Measurements from ENCODE around the gene HDGFL1. TPM values are rescaled to one million over a fixed set of nuclear protein-coding genes. Genes with fewer than 3 reads are reported as not detected.

Gene HDGFL1
- total RNA-seq, 1 experiment from 2014 or later, result not detected

GRCh38 chr6:22598339-22598738 is 29.0 kb downstream of the HDGFL1 start (continued):
- TF ChIP-seq CTCF (IDR thresholded peaks at IDR 0.05) (no peak), ELF4 (CRISPR knock-in tag; IDR thresholded peaks at IDR 0.05; ENCODE audit: low read depth) (no peak), ETV6 (CRISPR knock-in tag; IDR thresholded peaks at IDR 0.05) (no peak), TEAD1 (CRISPR knock-in tag; IDR thresholded peaks at IDR 0.05) (no peak), GTF2I (CRISPR knock-in tag; conservative IDR thresholded peaks at IDR 0.05) (no peak), FOXK1 (CRISPR knock-in tag; IDR thresholded peaks at IDR 0.05) (no peak), ZNF671 (CRISPR knock-in tag; IDR thresholded peaks at IDR 0.05) (no peak), SP1 (CRISPR knock-in tag; conservative IDR thresholded peaks at IDR 0.05) (no peak), NFATC4 (CRISPR knock-in tag; IDR thresholded peaks at IDR 0.05) (no peak), TEAD4 (CRISPR knock-in tag; IDR thresholded peaks at IDR 0.05) (no peak), GRHL2 (CRISPR knock-in tag; IDR thresholded peaks at IDR 0.05; ENCODE audit: insufficient replicate concordance, severe bottlenecking) (no peak), RELA (CRISPR knock-in tag; IDR thresholded peaks at IDR 0.05; ENCODE audit: borderline replicate concordance) (no peak), AFF4 (CRISPR knock-in tag; IDR thresholded peaks at IDR 0.05; ENCODE audit: borderline replicate concordance) (no peak)
- TF ChIP-seq, protein P1, sequence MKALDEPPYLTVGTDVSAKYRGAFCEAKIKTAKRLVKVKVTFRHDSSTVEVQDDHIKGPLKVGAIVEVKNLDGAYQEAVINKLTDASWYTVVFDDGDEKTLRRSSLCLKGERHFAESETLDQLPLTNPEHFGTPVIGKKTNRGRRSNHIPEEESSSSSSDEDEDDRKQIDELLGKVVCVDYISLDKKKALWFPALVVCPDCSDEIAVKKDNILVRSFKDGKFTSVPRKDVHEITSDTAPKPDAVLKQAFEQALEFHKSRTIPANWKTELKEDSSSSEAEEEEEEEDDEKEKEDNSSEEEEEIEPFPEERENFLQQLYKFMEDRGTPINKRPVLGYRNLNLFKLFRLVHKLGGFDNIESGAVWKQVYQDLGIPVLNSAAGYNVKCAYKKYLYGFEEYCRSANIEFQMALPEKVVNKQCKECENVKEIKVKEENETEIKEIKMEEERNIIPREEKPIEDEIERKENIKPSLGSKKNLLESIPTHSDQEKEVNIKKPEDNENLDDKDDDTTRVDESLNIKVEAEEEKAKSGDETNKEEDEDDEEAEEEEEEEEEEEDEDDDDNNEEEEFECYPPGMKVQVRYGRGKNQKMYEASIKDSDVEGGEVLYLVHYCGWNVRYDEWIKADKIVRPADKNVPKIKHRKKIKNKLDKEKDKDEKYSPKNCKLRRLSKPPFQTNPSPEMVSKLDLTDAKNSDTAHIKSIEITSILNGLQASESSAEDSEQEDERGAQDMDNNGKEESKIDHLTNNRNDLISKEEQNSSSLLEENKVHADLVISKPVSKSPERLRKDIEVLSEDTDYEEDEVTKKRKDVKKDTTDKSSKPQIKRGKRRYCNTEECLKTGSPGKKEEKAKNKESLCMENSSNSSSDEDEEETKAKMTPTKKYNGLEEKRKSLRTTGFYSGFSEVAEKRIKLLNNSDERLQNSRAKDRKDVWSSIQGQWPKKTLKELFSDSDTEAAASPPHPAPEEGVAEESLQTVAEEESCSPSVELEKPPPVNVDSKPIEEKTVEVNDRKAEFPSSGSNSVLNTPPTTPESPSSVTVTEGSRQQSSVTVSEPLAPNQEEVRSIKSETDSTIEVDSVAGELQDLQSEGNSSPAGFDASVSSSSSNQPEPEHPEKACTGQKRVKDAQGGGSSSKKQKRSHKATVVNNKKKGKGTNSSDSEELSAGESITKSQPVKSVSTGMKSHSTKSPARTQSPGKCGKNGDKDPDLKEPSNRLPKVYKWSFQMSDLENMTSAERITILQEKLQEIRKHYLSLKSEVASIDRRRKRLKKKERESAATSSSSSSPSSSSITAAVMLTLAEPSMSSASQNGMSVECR (CRISPR knock-in tag; IDR thresholded peaks at IDR 0.05; ENCODE audit: borderline replicate concordance), result no peak
- TF ChIP-seq, protein P2, sequence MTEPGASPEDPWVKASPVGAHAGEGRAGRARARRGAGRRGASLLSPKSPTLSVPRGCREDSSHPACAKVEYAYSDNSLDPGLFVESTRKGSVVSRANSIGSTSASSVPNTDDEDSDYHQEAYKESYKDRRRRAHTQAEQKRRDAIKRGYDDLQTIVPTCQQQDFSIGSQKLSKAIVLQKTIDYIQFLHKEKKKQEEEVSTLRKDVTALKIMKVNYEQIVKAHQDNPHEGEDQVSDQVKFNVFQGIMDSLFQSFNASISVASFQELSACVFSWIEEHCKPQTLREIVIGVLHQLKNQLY (CRISPR knock-in tag; IDR thresholded peaks at IDR 0.05), result no peak

GRCh38 chr6:22600059-22600458 is 30.7 kb downstream of the HDGFL1 start:
- H3K27me3 Mint-ChIP-seq (ENCODE audit: low read depth), result no peaks in the 10 kb centered on the region
- no peak overlapping the region for H3K27ac Mint-ChIP-seq
- CTCF ChIA-PET, result no interaction called here
- POLR2A ChIA-PET, result no interaction called here
- DNase-seq (ENCODE audit: low spot score) (no peak), ATAC-seq (no peak)
- H3K9me3 Mint-ChIP-seq, result peaks cover 23% of the 10 kb centered on the region
- H3K4me3 Mint-ChIP-seq, result no peak overlapping the region
- H3K36me3 Mint-ChIP-seq, result peaks cover 20% of the 10 kb centered on the region
- H3K4me1 Mint-ChIP-seq, result peaks cover 11% of the 10 kb centered on the region
- TF ChIP-seq GABPB1 (CRISPR knock-in tag; IDR thresholded peaks at IDR 0.05) (no peak), AR (CRISPR knock-in tag; IDR thresholded peaks at IDR 0.05) (no peak), E2F4 (CRISPR knock-in tag; IDR thresholded peaks at IDR 0.05; ENCODE audit: borderline replicate concordance, low read depth) (no peak), ZBTB21 (CRISPR knock-in tag; IDR thresholded peaks at IDR 0.05; ENCODE audit: borderline replicate concordance) (no peak), SP1 (CRISPR knock-in tag; conservative IDR thresholded peaks at IDR 0.05) (no peak)
